Peyer's patch (tissue), 4 donors: Measurements from ENCODE around the gene CDH6. TPM values are rescaled to one million over a fixed set of nuclear protein-coding genes. Genes with fewer than 3 reads are reported as not detected.
"Not testable (repeated sequence)": the region's sequence is repeated elsewhere in the genome, so short reads cannot be mapped to it uniquely, and the experiment has no call there.

Source experiments
- DNase-seq, 3 donors: peaks; one replicate each; pipeline ENCODE4 v3.0.0-alpha.2; 2017 to 2019
- H3K27ac ChIP-seq, 4 donors: fragments of 200-600 bp; sonication (generic); one replicate each; pipeline ENCODE4 v1.5.1; 2016 to 2019
- H3K27me3 ChIP-seq, 2 donors: fragments of 200-600 bp; sonication (generic); one replicate each; pipeline ENCODE4 v1.5.1; 2019
- H3K36me3 ChIP-seq, 3 donors: fragments of 200-600 bp; sonication (generic); one replicate each; pipeline ENCODE4 v1.5.1; 2016 to 2019
- H3K4me1 ChIP-seq, 4 donors: fragments of 200-600 bp; sonication (generic); one replicate each; pipeline ENCODE4 v1.5.1; 2016 to 2019
- H3K4me3 ChIP-seq, 4 donors: fragments of 200-600 bp; sonication (generic); 1 replicate in 3 of 4; 2 replicates in 1 of 4; pipeline ENCODE4 v1.5.1; 2016 to 2019; ENCODE audit warnings: mild to moderate bottlenecking in 1 of 4
- H3K9me3 ChIP-seq, 4 donors: fragments of 200-600 bp; sonication (generic); one replicate each; pipeline ENCODE4 v1.5.1; 2016 to 2019; ENCODE audit warnings: mild to moderate bottlenecking in 1 of 4
- POLR2A ChIP-seq, 2 donors: fragments of 450-650 bp; IDR thresholded peaks; one replicate each; pipeline ENCODE4 v1.5.1; 2017; ENCODE audit warnings: antibody characterized with exemption in 2 of 2, mild to moderate bottlenecking in 2 of 2, moderate library complexity in 2 of 2
- total RNA-seq, 4 donors: library from RNA; depleted of rRNA; stranded (reverse); fragments of >200 nt; gene quantifications; one replicate each; pipeline ENCODE4 v1.1.0, GENCODE V29; 2016
- TF ChIP-seq, protein P1 (sequence below), 6 experiments: fragments of 450-650 bp in 4 of 6; fragments of 200-600 bp in 2 of 6; sonication (generic) in 1 of 6; IDR thresholded peaks; one replicate each; pipeline ENCODE4 v1.5.1; 2017 to 2019; ENCODE audit warnings: antibody characterized with exemption in 6 of 6, mild to moderate bottlenecking in 3 of 6, moderate library complexity in 1 of 6

CDH6 gene
- total RNA-seq, 4 donors from 2014 or later = 0.85 to 5.8 (median 1.1) TPM

DNA sequence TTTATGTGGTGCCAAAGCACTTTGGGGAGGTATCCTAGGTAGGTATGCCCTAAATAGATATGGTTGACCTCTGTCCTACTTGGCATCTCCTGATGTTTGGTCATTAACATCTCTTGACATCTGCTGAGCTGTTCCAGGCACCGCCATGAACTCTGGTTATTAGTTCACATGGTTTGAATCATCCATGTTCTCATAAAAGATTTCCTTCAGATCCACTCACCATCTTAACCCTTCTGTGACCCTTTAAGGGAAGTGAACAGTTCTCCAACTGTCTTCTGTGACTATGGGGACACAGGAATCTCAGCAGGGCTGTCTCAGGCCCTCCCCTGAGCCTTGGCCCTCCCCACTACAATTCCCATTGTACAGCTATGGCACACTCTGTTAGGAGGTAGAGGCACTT is 167.7 kb downstream of the CDH6 start:
- Histone ChIP-seq H3K4me1 (no peaks in the 10 kb centered on the region), H3K9me3 (no peaks in the 10 kb centered on the region), H3K27me3 (no peaks in the 10 kb centered on the region), H3K27ac (no peak overlapping the region), H3K36me3 (no peaks in the 10 kb centered on the region), H3K4me3 (no peak overlapping the region)
- no peak for DNase-seq
- TF ChIP-seq POLR2A (IDR thresholded peaks at IDR 0.05) = no peak
- TF ChIP-seq, protein P1, sequence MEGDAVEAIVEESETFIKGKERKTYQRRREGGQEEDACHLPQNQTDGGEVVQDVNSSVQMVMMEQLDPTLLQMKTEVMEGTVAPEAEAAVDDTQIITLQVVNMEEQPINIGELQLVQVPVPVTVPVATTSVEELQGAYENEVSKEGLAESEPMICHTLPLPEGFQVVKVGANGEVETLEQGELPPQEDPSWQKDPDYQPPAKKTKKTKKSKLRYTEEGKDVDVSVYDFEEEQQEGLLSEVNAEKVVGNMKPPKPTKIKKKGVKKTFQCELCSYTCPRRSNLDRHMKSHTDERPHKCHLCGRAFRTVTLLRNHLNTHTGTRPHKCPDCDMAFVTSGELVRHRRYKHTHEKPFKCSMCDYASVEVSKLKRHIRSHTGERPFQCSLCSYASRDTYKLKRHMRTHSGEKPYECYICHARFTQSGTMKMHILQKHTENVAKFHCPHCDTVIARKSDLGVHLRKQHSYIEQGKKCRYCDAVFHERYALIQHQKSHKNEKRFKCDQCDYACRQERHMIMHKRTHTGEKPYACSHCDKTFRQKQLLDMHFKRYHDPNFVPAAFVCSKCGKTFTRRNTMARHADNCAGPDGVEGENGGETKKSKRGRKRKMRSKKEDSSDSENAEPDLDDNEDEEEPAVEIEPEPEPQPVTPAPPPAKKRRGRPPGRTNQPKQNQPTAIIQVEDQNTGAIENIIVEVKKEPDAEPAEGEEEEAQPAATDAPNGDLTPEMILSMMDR (IDR thresholded peaks at IDR 0.05) = no peak

DNA sequence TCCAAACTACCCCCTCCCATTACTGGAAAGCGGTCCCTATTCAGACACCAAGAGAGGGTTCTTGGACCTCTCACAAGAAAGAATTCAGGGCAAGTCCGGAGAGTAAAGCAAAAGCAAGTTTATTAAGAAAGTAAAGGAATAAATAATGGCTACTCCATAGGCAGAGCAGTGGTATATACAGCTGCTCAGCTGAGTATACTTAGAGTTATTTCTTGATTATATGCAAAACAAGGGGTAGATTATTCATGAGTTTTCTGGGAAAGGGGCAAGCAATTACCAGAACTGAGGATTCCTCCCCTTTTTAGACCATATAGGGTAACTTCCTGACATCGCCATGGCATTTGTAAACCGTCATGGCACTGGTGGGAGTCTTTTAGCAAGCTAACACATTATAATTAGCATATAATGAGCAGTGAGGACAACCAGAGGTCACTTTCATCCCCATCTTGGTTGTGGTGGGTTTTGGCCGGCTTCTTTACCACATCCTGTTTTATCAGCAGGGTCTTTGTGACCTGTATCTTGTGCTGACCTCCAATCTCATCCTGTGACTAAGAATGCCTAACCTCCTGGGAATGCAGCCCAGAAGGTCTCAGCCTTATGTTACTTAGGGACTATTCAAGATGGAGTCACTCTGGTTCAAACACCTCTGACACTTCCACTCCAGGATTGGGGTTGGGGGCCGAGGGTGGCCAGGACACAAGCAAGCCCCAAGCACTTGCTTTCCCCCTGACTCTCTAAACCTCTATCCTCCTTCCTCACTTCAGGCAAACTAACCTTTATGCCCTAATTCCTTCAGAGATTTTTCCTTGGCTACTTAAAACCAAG is 168.4 kb downstream of the CDH6 start:
- not testable (repeated sequence) for H3K4me1 ChIP-seq, H3K27ac ChIP-seq, H3K36me3 ChIP-seq, DNase-seq, H3K27me3 ChIP-seq, H3K9me3 ChIP-seq, H3K4me3 ChIP-seq

- no peaks in the 10 kb centered on the region for H3K4me1 ChIP-seq
- H3K4me3 ChIP-seq = no peak overlapping the region
- H3K27me3 ChIP-seq = no peaks in the 10 kb centered on the region
- H3K27ac ChIP-seq = no peak overlapping the region
- H3K9me3 ChIP-seq = no peaks in the 10 kb centered on the region
- TF ChIP-seq, protein P1 (IDR thresholded peaks at IDR 0.05) = no peak
- no peak for TF ChIP-seq POLR2A (IDR thresholded peaks at IDR 0.05)
- no peaks in the 10 kb centered on the region for H3K36me3 ChIP-seq
- no peak for DNase-seq
Observed at GRCh38 chr5:31362529-31362900, 169.0 kb downstream of the CDH6 start.

- DNase-seq = no peak
- H3K36me3 ChIP-seq = no peaks in the 10 kb centered on the region
- no peaks in the 10 kb centered on the region for H3K9me3 ChIP-seq
- TF ChIP-seq POLR2A (IDR thresholded peaks at IDR 0.05) = no peak
- TF ChIP-seq, protein P1 (IDR thresholded peaks at IDR 0.05) = no peak
- H3K4me3 ChIP-seq = no peak overlapping the region
- no peak overlapping the region for H3K27ac ChIP-seq
- H3K27me3 ChIP-seq = no peaks in the 10 kb centered on the region
- H3K4me1 ChIP-seq = no peaks in the 10 kb centered on the region
Observed at GRCh38 chr5:31362931-31363568, 169.6 kb downstream of the CDH6 start.

GRCh38 chr5:31364881-31365636 is 171.6 kb downstream of the CDH6 start:
- Histone ChIP-seq H3K36me3 (no peaks in the 10 kb centered on the region), H3K27ac (no peak overlapping the region), H3K9me3 (no peaks in the 10 kb centered on the region), H3K27me3 (no peaks in the 10 kb centered on the region), H3K4me1 (no peaks in the 10 kb centered on the region), H3K4me3 (no peak overlapping the region)
- no peak for DNase-seq
- TF ChIP-seq, protein P1 (IDR thresholded peaks at IDR 0.05) = no peak
- TF ChIP-seq POLR2A (IDR thresholded peaks at IDR 0.05) = no peak

DNA sequence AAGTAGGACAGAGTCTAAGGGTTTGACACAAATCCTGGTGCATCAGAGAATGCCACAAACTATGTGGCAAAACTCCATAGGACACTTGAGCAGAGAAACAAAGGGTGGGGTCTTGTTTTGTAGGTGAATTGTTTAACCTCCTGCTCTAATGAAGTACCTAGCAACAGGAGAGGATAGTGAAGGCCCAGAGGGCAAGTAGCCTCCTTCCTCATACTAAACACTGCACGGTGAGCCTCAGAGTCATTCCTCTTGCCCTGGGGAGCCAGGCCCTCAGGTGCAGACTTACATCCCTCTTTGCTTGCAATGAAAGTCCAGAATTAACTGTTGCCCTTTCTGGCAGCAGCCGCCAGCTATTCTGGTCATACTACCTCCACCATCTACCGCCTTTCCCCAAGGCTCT is 172.3 kb downstream of the CDH6 start:
- H3K27me3 ChIP-seq = no peaks in the 10 kb centered on the region
- no peaks in the 10 kb centered on the region for H3K4me1 ChIP-seq
- no peak for DNase-seq
- H3K27ac ChIP-seq = no peak overlapping the region
- no peak for TF ChIP-seq POLR2A (IDR thresholded peaks at IDR 0.05)
- TF ChIP-seq, protein P1 (IDR thresholded peaks at IDR 0.05) = no peak
- H3K9me3 ChIP-seq = no peaks in the 10 kb centered on the region
- H3K4me3 ChIP-seq = no peak overlapping the region
- no peaks in the 10 kb centered on the region for H3K36me3 ChIP-seq
